Heart left ventricle (tissue), 16 donors: Measurements from ENCODE around the gene LSAMP. TPM values are rescaled to one million over a fixed set of nuclear protein-coding genes. Genes with fewer than 3 reads are reported as not detected.
A peak's percentile ranks its signal among the peaks of the same experiment; 100 is the strongest.
"Not testable (repeated sequence)": the region's sequence is repeated elsewhere in the genome, so short reads cannot be mapped to it uniquely, and the experiment has no call there.

Experiments
- ATAC-seq, 4 donors: fragments of 200-7000 bp; cut with Tn5 transposase; one replicate each; pipeline ENCODE4 v1.9.1; 2020 to 2022; ENCODE audit warnings: moderate library complexity in 4 of 4, mild to moderate bottlenecking in 3 of 4, moderate number of reproducible peaks in 1 of 4
- DNase-seq, 5 donors: peaks; one replicate each; pipeline ENCODE4 v3.0.0-alpha.2; 2020
- H3K27ac ChIP-seq, 12 donors: fragments of 200-600 bp; sonication (generic) in 4 of 12; one replicate each; pipeline versions ENCODE4 v1.5.0 to v1.8.0; 2016 to 2022; ENCODE audit warnings: mild to moderate bottlenecking in 2 of 12
- H3K27me3 ChIP-seq, 9 donors: fragments of 200-600 bp; sonication (generic) in 2 of 9; one replicate each; pipeline versions ENCODE4 v1.5.1 to v1.8.0; 2016 to 2022; ENCODE audit warnings: mild to moderate bottlenecking in 3 of 9
- H3K36me3 ChIP-seq, 9 donors: fragments of 200-600 bp; sonication (generic) in 2 of 9; one replicate each; pipeline versions ENCODE4 v1.5.0 to v1.8.0; 2018 to 2022; ENCODE audit warnings: mild to moderate bottlenecking in 2 of 9
- H3K4me1 ChIP-seq, 12 donors: fragments of 200-600 bp; sonication (generic) in 4 of 12; one replicate each; pipeline versions ENCODE4 v1.5.0 to v1.8.0; 2016 to 2022; ENCODE audit warnings: mild to moderate bottlenecking in 3 of 12
- H3K4me3 ChIP-seq, 12 donors: fragments of 200-600 bp; sonication (generic) in 4 of 12; one replicate each; pipeline versions ENCODE4 v1.5.0 to v1.8.0; 2017 to 2022; ENCODE audit warnings: mild to moderate bottlenecking in 9 of 12, moderate library complexity in 4 of 12
- H3K9me3 ChIP-seq, 12 donors: fragments of 200-600 bp; sonication (generic) in 4 of 12; one replicate each; pipeline versions ENCODE4 v1.5.0 to v1.8.0; 2016 to 2022; ENCODE audit warnings: mild to moderate bottlenecking in 1 of 12
- CTCF ChIP-seq, 12 donors: fragments of 200-600 bp; sonication (generic) in 4 of 12; IDR thresholded peaks; one replicate each; pipeline versions ENCODE4 v1.5.0 to v1.8.0; 2018 to 2022; ENCODE audit warnings: antibody characterized with exemption in 12 of 12, mild to moderate bottlenecking in 5 of 12
- POLR2A ChIP-seq, 2 donors: fragments of 450-650 bp; IDR thresholded peaks; one replicate each; pipeline ENCODE4 v1.6.1; 2017; ENCODE audit warnings: antibody characterized with exemption in 2 of 2, mild to moderate bottlenecking in 2 of 2, moderate library complexity in 2 of 2
- WGBS, 4 donors: extraction: QIAGEN DNeasy Blood & Tissue Kit in 2 of 4; methylation state at CpG; one replicate each; pipeline versions ENCODE4 v1.1.5 to v1.1.7; 2013 to 2018; 5-methylcytosine and 5-hydroxymethylcytosine counted together
- intact Hi-C, 10 donors: fragments of 100-400 bp; cut with DNase I; formaldehyde crosslinking; loops; one replicate each; pipeline versions ENCODE4 v1.11.1 to v1.14.2; 2022
- polyA plus RNA-seq, 2 donors: library from polyadenylated mRNA; stranded (reverse); fragments of 200-250 nt; gene quantifications; one replicate each; pipeline ENCODE4 v1.2.3, GENCODE V29; 2013
- total RNA-seq, 9 donors: library from RNA; depleted of rRNA in 2 of 9; stranded (reverse); fragments of >200 nt in 2 of 9; fragmentation: NEBNext Ultra II Directional in 3 of 9; extraction: Animal tissue kit (Norgen Biotek cat#: 25700) in 3 of 9; gene quantifications; one replicate each; pipeline versions ENCODE4 v1.1.0 to v1.2.4, GENCODE V29; 2016 to 2023
- donor health status: ischemic (EF 13 %, LVEDD 7.1; RV severe dilation, severe dysfunction).
- donor health status: healthy with polysubstance abuse.
- donor health status: DM: no; HTN: yes; CAD: no.
- donor health status: DM: no; HTN: no; CAD: no.
- donor health status: ischemic (EF 25% LVEDD 6.9; RV normal size, moderate dysfunction).
- donor health status: ischemic (EF 25% LVEDD 5.7; RV mildly dilated, moderate dysfunction).
- donor health status: healthy.
- donor health status: DM: yes; HTN: yes; CAD: no.
- donor health status: ischemic (EF 35%, LVEDD 5.7; RV mildly dilated, moderate dysfunction).
- donor health status: nonischemic (EF 11% LVEDD 7.7; RV severe dilation, severe dysfunction).
- donor health status: DM: yes; HTN: yes; CAD: no.
- donor health status: PGD.
- donor health status: ischemic (EF 29% LVEDD 5.4; RV normal size, mild dysfunction).
- donor health status: nonischemic (EF 23%, LVEDD 6.1; RV moderate dilation, normal function).

Gene LSAMP
- total and polyA plus RNA-seq, 11 donors, result 1.6 to 52.3 (median 7.2) TPM

- Histone ChIP-seq H3K4me3 (no peak overlapping the region), H3K27ac (peak overlapping the region in 3 of 12 donors; percentile 30 to 96 (median 89)), H3K4me1 (peaks cover 0 to 19% (median 13%) of the 10 kb centered on the region in 12 donors), H3K27me3 (no peaks in the 10 kb centered on the region), H3K36me3 (no peaks in the 10 kb centered on the region), H3K9me3 (no peaks in the 10 kb centered on the region)
- ATAC-seq (no peak), DNase-seq (no peak)
- WGBS, 4 donors, result 73 to 84% (median 82%) methylated on average over 4 of the region's 4 CpGs
- intact Hi-C loops, result loop anchor here in 9 of 10 donors (2.0 to 10.0 kb wide), 6 partner anchors 91 to 571 kb away; no protein-coding TSS in a partner anchor
- TF ChIP-seq CTCF (IDR thresholded peaks at IDR 0.05) (no peak), POLR2A (IDR thresholded peaks at IDR 0.05) (no peak)
Measured at GRCh38 chr3:115785782-115786181, 659.5 kb downstream of the LSAMP start.

- WGBS, 4 donors, result 4 to 8% (median 6%) methylated on average over 11 of the region's 11 CpGs
- intact Hi-C loops, result loop anchor here (1.0 to 10.0 kb wide), 11 partner anchors 90 to 570 kb away; no protein-coding TSS in a partner anchor
- Histone ChIP-seq H3K27ac (peak overlapping the region in 11 of 12 donors; percentile 89 to 99 (median 96)), H3K9me3 (no peaks in the 10 kb centered on the region), H3K4me3 (peak overlapping the region; percentile 63 to 92 (median 76)), H3K36me3 (no peaks in the 10 kb centered on the region), H3K27me3 (no peaks in the 10 kb centered on the region), H3K4me1 (peaks cover 0 to 19% (median 13%) of the 10 kb centered on the region in 12 donors)
- TF ChIP-seq POLR2A (IDR thresholded peaks at IDR 0.05) (no peak), CTCF (IDR thresholded peaks at IDR 0.05) (peak in 2 of 12 donors; percentile 1 to 18)
- ATAC-seq (peak in 1 of 4 donors; percentile 23), DNase-seq (peak in 1 of 5 donors; percentile 39)
Measured at GRCh38 chr3:115784739-115785536, 660.3 kb downstream of the LSAMP start.

GRCh38 chr3:115783938-115784738 lies 661.1 kb downstream of the LSAMP start:
- peak overlapping the region; percentile 89 to 99 (median 96) for H3K27ac ChIP-seq
- H3K36me3 ChIP-seq, result no peaks in the 10 kb centered on the region
- ATAC-seq (peak; percentile 95 to 97 (median 96)), DNase-seq (peak; percentile 92 to 95 (median 93))
- H3K4me3 ChIP-seq, result peak overlapping the region; percentile 63 to 92 (median 76)
- whole genome bisulfite sequencing, 4 donors, result 0 to 1% (median 0%) methylated on average over 35 to 81 of the region's 81 CpGs
- no peaks in the 10 kb centered on the region for H3K27me3 ChIP-seq
- TF ChIP-seq POLR2A (IDR thresholded peaks at IDR 0.05) (no peak), CTCF (IDR thresholded peaks at IDR 0.05) (peak; percentile 92 to 99 (median 98))
- H3K4me1 ChIP-seq, result peaks cover 0 to 19% (median 13%) of the 10 kb centered on the region in 12 donors
- intact Hi-C loops, result loop anchor here (1.0 to 10.0 kb wide), 11 partner anchors 89 to 569 kb away; no protein-coding TSS in a partner anchor
- H3K9me3 ChIP-seq, result no peaks in the 10 kb centered on the region

GRCh38 chr3:115783426-115783825 lies 661.9 kb downstream of the LSAMP start:
- intact Hi-C loops, result loop anchor here in 9 of 10 donors (5.0 to 10.0 kb wide), 7 partner anchors 89 to 569 kb away; no protein-coding TSS in a partner anchor
- H3K27ac ChIP-seq, result peak overlapping the region in 11 of 12 donors; percentile 89 to 99 (median 96)

More at GRCh38 chr3:115783426-115783825, 661.9 kb downstream of the LSAMP start:
- DNase-seq, H3K36me3 ChIP-seq, H3K27me3 ChIP-seq, H3K9me3 ChIP-seq, ATAC-seq: not testable (repeated sequence)
- Histone ChIP-seq H3K4me1 (peaks cover 0 to 19% (median 13%) of the 10 kb centered on the region in 12 donors), H3K4me3 (peak overlapping the region in 10 of 12 donors; percentile 63 to 92 (median 75))
- 63 to 75% (median 67%) methylated on average over 13 of the region's 13 CpGs for WGBS, 4 donors
